GM10266 (cell line): ENCODE results near the gene HBZ.
A peak's percentile ranks its signal among the peaks of the same experiment; 100 is the strongest.
"Not testable (repeated sequence)": the region's sequence is repeated elsewhere in the genome, so short reads cannot be mapped to it uniquely, and the experiment has no call there.

Experiments used
- DNase-seq: peaks from one replicate; pipeline ENCODE4 v3.0.0; 2012; ENCODE audit errors: extremely low spot score
- TF ChIP-seq, protein P1 (sequence below): IDR thresholded peaks from 2 replicates; pipeline ENCODE4 v1.5.1; 2012; ENCODE audit warnings: mild to moderate bottlenecking, low read depth; ENCODE audit not compliant: control insufficient read depth, insufficient read depth; ENCODE audit errors: missing control alignments

Gene HBZ

GRCh38 chr16:162271-162991 is 10.0 kb downstream of the HBZ start:
- DNase-seq = no peak
- TF ChIP-seq, protein P1, sequence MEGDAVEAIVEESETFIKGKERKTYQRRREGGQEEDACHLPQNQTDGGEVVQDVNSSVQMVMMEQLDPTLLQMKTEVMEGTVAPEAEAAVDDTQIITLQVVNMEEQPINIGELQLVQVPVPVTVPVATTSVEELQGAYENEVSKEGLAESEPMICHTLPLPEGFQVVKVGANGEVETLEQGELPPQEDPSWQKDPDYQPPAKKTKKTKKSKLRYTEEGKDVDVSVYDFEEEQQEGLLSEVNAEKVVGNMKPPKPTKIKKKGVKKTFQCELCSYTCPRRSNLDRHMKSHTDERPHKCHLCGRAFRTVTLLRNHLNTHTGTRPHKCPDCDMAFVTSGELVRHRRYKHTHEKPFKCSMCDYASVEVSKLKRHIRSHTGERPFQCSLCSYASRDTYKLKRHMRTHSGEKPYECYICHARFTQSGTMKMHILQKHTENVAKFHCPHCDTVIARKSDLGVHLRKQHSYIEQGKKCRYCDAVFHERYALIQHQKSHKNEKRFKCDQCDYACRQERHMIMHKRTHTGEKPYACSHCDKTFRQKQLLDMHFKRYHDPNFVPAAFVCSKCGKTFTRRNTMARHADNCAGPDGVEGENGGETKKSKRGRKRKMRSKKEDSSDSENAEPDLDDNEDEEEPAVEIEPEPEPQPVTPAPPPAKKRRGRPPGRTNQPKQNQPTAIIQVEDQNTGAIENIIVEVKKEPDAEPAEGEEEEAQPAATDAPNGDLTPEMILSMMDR = no peak

- not testable (repeated sequence) for DNase-seq
Measured at GRCh38 chr16:163139-163538, 10.7 kb downstream of the HBZ start.

GRCh38 chr16:163696-164095 is 11.3 kb downstream of the HBZ start:
- DNase-seq = not testable (repeated sequence)

DNA sequence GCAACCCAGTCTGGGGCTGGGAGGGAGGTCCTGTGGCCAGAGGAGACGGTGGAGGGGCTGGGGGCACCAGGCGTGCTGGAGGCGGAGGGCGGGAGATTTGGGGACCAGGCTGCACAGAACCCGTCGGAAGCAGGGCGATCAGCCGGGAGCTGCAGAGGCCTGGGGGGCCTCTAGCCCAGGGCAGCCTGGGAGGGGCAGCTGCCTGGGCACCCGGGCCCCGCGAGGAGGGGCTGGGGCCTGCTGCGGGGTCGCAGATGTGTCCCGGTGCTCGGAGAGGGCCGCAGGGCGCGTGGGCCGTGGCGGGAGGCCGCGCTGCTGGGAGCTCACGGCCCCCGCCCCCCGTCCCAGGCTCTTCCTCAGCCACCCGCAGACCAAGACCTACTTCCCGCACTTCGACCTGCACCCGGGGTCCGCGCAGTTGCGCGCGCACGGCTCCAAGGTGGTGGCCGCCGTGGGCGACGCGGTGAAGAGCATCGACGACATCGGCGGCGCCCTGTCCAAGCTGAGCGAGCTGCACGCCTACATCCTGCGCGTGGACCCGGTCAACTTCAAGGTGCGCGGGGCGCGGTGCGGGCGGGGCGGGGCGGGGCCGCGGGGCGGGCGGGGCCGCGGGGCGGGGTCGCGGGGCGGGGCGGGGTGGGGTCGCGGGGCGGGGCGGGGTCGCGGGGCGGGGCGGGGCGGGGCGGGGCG is 11.8 kb downstream of the HBZ start:
- not testable (repeated sequence) for DNase-seq

GRCh38 chr16:164827-165538 is 12.5 kb downstream of the HBZ start:
- DNase-seq = peak; percentile 83
- TF ChIP-seq, protein P1 = no peak

DNA sequence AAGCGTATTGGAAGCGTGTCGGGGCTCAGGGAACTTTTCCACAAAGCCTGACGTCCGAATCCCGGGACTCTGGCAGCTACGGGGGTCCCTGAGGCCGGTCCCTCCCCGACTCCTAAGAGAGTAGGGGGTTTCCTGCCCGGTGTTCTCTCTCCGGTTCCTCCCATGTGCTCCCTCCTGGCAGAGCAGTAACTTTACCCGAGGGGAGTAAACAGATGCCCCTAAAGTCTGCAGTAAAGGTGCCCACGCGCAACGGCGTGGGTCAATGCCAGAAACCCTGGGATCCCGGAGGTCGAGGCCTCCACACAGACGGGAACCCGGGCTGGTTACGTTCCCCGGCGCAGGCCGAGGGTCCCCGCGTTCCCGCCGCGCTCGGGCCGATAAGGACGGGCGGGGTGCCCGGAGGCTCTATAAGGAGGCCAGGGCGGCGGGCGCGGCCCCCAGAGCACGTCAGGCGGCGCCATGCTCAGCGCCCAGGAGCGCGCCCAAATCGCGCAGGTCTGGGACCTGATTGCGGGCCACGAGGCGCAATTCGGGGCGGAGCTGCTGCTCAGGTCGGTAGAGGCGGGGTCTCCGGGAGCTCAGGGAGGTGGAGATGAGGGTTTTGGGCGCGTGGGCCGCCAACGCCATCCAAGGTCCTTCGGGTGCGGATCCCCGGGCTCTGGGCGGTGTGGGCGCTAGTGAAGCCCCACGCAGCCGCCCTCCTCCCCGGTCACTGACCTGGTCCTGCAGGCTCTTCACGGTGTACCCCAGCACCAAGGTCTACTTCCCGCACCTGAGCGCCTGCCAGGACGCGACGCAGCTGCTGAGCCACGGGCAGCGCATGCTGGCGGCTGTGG is 13.3 kb downstream of the HBZ start, which contains the start of gene HBM:
Gene HBM (plus strand): TSS at position 440 of the 836 bp plus-strand sequence. CDS start 20 bp downstream, at position 460.
- TF ChIP-seq, protein P1 = no peak
- DNase-seq = no peak

- TF ChIP-seq, protein P1 = no peak
- no peak for DNase-seq
Measured at GRCh38 chr16:166375-167121, 14.1 kb downstream of the HBZ start.

- TF ChIP-seq, protein P1 = no peak
- DNase-seq = no peak
Measured at GRCh38 chr16:167122-167690, 14.8 kb downstream of the HBZ start.
